Measurements from ENCODE around the gene RASSF5. TPM values are rescaled to one million over a fixed set of nuclear protein-coding genes. Genes with fewer than 3 reads are reported as not detected.

Gene RASSF5
- total and polyA plus RNA-seq, 2 of the 13 experiments (the other 11 are each of a cell fraction or from before 2014, with no cell fraction given): 0.18 to 0.40 TPM

- ChIA-PET CTCF (ENCODE audit: low intra/inter-chr PET ratio, low total read pairs) (no interaction called here), POLR2A (no interaction called here)
- H3K9me3 ChIP-seq (ENCODE audit: low read length): no peaks in the 10 kb centered on the region
- TF ChIP-seq FOXA1 (IDR thresholded peaks at IDR 0.05): no peak
- no peak for TF ChIP-seq FOXA1 (CRISPR knock-in tag; IDR thresholded peaks at IDR 0.05)
- TF ChIP-seq ZBTB7B (CRISPR knock-in tag; IDR thresholded peaks at IDR 0.05): no peak
- no peak for TF ChIP-seq ZNF562 (CRISPR knock-in tag; IDR thresholded peaks at IDR 0.05; ENCODE audit: borderline replicate concordance)
- TF ChIP-seq U2AF2 (IDR thresholded peaks at IDR 0.05; ENCODE audit: low read depth, low read length): no peak
- TF ChIP-seq ATF7-NPFF (CRISPR knock-in tag; IDR thresholded peaks at IDR 0.05; ENCODE audit: low read depth): no peak
- no peak for TF ChIP-seq ELF4 (CRISPR knock-in tag; IDR thresholded peaks at IDR 0.05; ENCODE audit: borderline replicate concordance)
- TF ChIP-seq DZIP1 (CRISPR knock-in tag; IDR thresholded peaks at IDR 0.05): no peak
- in situ Hi-C loops (cut with HindIII; ENCODE audit: extremely low pct_ligation_motif_present, low pct_unique_long_range_greater_than_20kb): loop anchor here (5.0 kb wide), 1 partner anchor 94 kb away; no protein-coding TSS in a partner anchor
- no peaks in the 10 kb centered on the region for H3K27me3 ChIP-seq (ENCODE audit: control insufficient read depth in 1 of 2, insufficient read depth in 2 of 2, low read length in 2 of 2)
- FAIRE-seq: no peak
- no peaks in the 10 kb centered on the region for H3K4me1 ChIP-seq (ENCODE audit: insufficient read depth, low read length)
- no peak overlapping the region for H3K27ac ChIP-seq (ENCODE audit: extremely low read length, insufficient read depth, low read length)
- no peaks in the 10 kb centered on the region for H3K79me2 ChIP-seq (ENCODE audit: insufficient read depth, low read length)
- no peak overlapping the region for H3K4me2 ChIP-seq (ENCODE audit: low read depth, low read length)
- intact Hi-C loops (cut with micrococcal nuclease; ENCODE audit: unreplicated experiment): no loop called here
- no peaks in the 10 kb centered on the region for H4K20me1 ChIP-seq (ENCODE audit: insufficient read depth, low read length)
- no peak for ATAC-seq
- H3K36me3 ChIP-seq (replicated peaks in 1 of 2; ENCODE audit: control insufficient read depth in 1 of 2, insufficient read depth in 2 of 2, low read length in 2 of 2): peaks cover 3 to 10% of the 10 kb centered on the region in 2 experiments; a peak in 4 of 5 replicates
- H3K9ac ChIP-seq (ENCODE audit: insufficient read depth, low read depth, low read length): no peak overlapping the region
- no peak for DNase-seq (ENCODE audit: low spot score)
- no peak overlapping the region for H2AFZ ChIP-seq (ENCODE audit: low read length)
- BruUV-seq (replicated peaks): no TSS peak
- H3K4me3 ChIP-seq (replicated peaks in 1 of 3; ENCODE audit: insufficient read depth in 1 of 3, low read depth in 2 of 3, low read length in 3 of 3): no peak overlapping the region
- WGBS (ENCODE audit: low lambda C conversion rate): 75% methylated on average over 2 of the region's 3 CpGs
Observed at GRCh38 chr1:206488466-206488865, 18.9 kb upstream of the RASSF5 start.
